ENCODE results near the gene ZNF441. TPM values are rescaled to one million over a fixed set of nuclear protein-coding genes. Genes with fewer than 3 reads are reported as not detected.

ZNF441 gene
- total RNA-seq, 1 donor from 2014 or later, result 9.6 TPM

DNA sequence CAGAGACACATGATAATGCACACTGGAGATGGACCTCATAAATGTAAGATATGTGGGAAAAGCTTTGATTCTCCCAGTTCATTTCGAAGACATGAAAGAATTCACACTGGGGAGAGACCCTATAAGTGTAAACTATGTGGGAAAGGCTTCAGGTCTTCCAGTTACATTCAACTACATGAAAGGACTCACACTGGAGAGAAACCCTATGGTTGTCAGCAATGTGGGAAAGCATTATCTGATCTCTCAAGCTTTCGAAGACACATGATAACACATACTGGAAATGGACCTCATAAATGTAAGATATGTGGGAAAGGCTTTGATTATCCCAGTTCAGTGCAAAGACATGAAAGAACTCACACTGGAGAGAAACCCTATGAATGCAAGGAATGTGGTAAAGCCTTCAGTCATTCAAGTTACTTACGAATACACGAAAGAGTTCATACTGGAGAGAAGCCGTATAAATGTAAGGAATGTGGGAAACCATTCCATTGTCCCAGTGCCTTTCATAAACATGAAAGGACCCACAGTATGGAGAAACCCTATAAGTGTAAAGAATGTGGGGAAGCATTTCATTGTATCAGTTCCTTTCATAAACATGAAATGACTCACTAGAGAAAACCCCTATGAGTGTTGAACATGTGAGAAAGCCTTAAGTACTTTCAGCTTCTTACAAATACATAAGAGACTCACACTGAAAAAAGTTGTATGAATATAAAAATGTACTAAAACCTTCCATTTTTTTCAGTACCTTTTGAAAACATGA lies 14.7 kb downstream of the ZNF441 start:
- TF ChIP-seq, protein P1, sequence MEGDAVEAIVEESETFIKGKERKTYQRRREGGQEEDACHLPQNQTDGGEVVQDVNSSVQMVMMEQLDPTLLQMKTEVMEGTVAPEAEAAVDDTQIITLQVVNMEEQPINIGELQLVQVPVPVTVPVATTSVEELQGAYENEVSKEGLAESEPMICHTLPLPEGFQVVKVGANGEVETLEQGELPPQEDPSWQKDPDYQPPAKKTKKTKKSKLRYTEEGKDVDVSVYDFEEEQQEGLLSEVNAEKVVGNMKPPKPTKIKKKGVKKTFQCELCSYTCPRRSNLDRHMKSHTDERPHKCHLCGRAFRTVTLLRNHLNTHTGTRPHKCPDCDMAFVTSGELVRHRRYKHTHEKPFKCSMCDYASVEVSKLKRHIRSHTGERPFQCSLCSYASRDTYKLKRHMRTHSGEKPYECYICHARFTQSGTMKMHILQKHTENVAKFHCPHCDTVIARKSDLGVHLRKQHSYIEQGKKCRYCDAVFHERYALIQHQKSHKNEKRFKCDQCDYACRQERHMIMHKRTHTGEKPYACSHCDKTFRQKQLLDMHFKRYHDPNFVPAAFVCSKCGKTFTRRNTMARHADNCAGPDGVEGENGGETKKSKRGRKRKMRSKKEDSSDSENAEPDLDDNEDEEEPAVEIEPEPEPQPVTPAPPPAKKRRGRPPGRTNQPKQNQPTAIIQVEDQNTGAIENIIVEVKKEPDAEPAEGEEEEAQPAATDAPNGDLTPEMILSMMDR (IDR thresholded peaks at IDR 0.05; ENCODE audit: unreplicated experiment), result no peak
- Mint-ChIP-seq H3K9me3 (peaks cover 72% of the 10 kb centered on the region), H3K4me1 (no peaks in the 10 kb centered on the region), H3K27me3 (ENCODE audit: low read depth) (no peaks in the 10 kb centered on the region), H3K36me3 (peaks cover 79% of the 10 kb centered on the region), H3K4me3 (no peak overlapping the region), H3K27ac (no peak overlapping the region)
- DNase-seq (ENCODE audit: low spot score in 2 of 2, unreplicated experiment in 2 of 2), result no peak

- H3K4me3 Mint-ChIP-seq, result no peak overlapping the region
- TF ChIP-seq, protein P1 (IDR thresholded peaks at IDR 0.05; ENCODE audit: unreplicated experiment), result no peak
- no peaks in the 10 kb centered on the region for H3K4me1 Mint-ChIP-seq
- DNase-seq (ENCODE audit: low spot score in 2 of 2, unreplicated experiment in 2 of 2), result no peak
- peaks cover 71% of the 10 kb centered on the region for H3K9me3 Mint-ChIP-seq
- H3K27ac Mint-ChIP-seq, result no peak overlapping the region
- no peaks in the 10 kb centered on the region for H3K27me3 Mint-ChIP-seq (ENCODE audit: low read depth)
- H3K36me3 Mint-ChIP-seq, result peaks cover 62% of the 10 kb centered on the region
Observed at GRCh38 chr19:11783767-11784166, 17.0 kb downstream of the ZNF441 start.

GRCh38 chr19:11784356-11784755 lies 17.6 kb downstream of the ZNF441 start:
- TF ChIP-seq, protein P1 (IDR thresholded peaks at IDR 0.05; ENCODE audit: unreplicated experiment), result no peak
- no peak overlapping the region for H3K4me3 Mint-ChIP-seq
- no peak for DNase-seq (ENCODE audit: low spot score in 2 of 2, unreplicated experiment in 2 of 2)
- H3K4me1 Mint-ChIP-seq, result no peaks in the 10 kb centered on the region
- peaks cover 57% of the 10 kb centered on the region for H3K36me3 Mint-ChIP-seq
- H3K27me3 Mint-ChIP-seq (ENCODE audit: low read depth), result no peaks in the 10 kb centered on the region
- H3K27ac Mint-ChIP-seq, result no peak overlapping the region
- H3K9me3 Mint-ChIP-seq, result peaks cover 74% of the 10 kb centered on the region

DNA sequence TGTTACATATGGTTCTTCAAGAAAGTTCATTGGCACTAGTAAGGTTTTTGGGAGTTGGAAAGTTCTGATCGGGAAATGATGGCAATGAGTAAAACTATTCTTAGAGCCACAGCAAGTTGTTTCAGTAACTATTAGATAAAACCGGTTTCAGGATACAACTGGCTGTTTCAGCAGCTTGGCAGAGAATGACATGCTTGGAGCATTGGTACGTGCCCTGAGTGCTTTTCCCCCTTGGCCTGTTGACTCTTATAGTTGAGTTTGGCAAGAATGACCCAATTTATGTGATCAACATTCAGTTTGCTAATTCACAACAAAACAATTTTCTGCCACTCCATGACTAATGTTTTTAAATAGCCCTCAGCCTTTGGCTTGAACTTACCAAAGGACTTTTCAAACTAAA lies 20.7 kb downstream of the ZNF441 start:
- peaks cover 72% of the 10 kb centered on the region for H3K9me3 Mint-ChIP-seq
- peaks cover 6% of the 10 kb centered on the region for H3K27me3 Mint-ChIP-seq (ENCODE audit: low read depth)
- no peaks in the 10 kb centered on the region for H3K4me1 Mint-ChIP-seq
- H3K36me3 Mint-ChIP-seq, result peaks cover 31% of the 10 kb centered on the region
- TF ChIP-seq, protein P1 (IDR thresholded peaks at IDR 0.05; ENCODE audit: unreplicated experiment), result no peak
- DNase-seq (ENCODE audit: low spot score in 2 of 2, unreplicated experiment in 2 of 2), result no peak
- H3K27ac Mint-ChIP-seq, result no peak overlapping the region
- H3K4me3 Mint-ChIP-seq, result no peak overlapping the region

GRCh38 chr19:11792942-11793341 lies 26.1 kb downstream of the ZNF441 start:
- Mint-ChIP-seq H3K27me3 (ENCODE audit: low read depth) (peaks cover 34% of the 10 kb centered on the region), H3K27ac (no peak overlapping the region)
- TF ChIP-seq, protein P1 (IDR thresholded peaks at IDR 0.05; ENCODE audit: unreplicated experiment), result no peak

More at GRCh38 chr19:11792942-11793341, 26.1 kb downstream of the ZNF441 start:
- Mint-ChIP-seq H3K36me3 (no peaks in the 10 kb centered on the region), H3K4me1 (peaks cover 10% of the 10 kb centered on the region), H3K9me3 (peaks cover 31% of the 10 kb centered on the region), H3K4me3 (no peak overlapping the region)
- DNase-seq (ENCODE audit: low spot score in 2 of 2, unreplicated experiment in 2 of 2), result no peak
